Fibroblast of skin of right biceps (primary cell): ENCODE measurements around the gene RTBDN.
A peak's percentile ranks its signal among the peaks of the same experiment; 100 is the strongest.
"Not testable (repeated sequence)": the region's sequence is repeated elsewhere in the genome, so short reads cannot be mapped to it uniquely, and the experiment has no call there.

Experiments
- DNase-seq: peaks from one replicate; pipeline ENCODE4 v3.0.0-alpha.2; 2013

The RTBDN gene

GRCh38 chr19:12856653-12857052 is 22.3 kb upstream of the RTBDN start:
- no peak for DNase-seq

- peak; percentile 74 for DNase-seq
Observed at GRCh38 chr19:12847159-12848139, 13.1 kb upstream of the RTBDN start.

GRCh38 chr19:12846613-12847012 is 12.2 kb upstream of the RTBDN start:
- not testable (repeated sequence) for DNase-seq

GRCh38 chr19:12843999-12844732 is 9.8 kb upstream of the RTBDN start:
- DNase-seq: no peak

- no peak for DNase-seq
Observed at GRCh38 chr19:12843328-12843727, 8.9 kb upstream of the RTBDN start.

GRCh38 chr19:12842511-12842910 is 8.1 kb upstream of the RTBDN start:
- DNase-seq: no peak

- peak; percentile 38 for DNase-seq
Observed at GRCh38 chr19:12841094-12841493, 6.7 kb upstream of the RTBDN start.

- peak; percentile 81 for DNase-seq
Observed at GRCh38 chr19:12840091-12841079, 6.0 kb upstream of the RTBDN start.

GRCh38 chr19:12838886-12839756 is 4.7 kb upstream of the RTBDN start:
- no peak for DNase-seq

- DNase-seq: peak; percentile 22
Observed at GRCh38 chr19:12838182-12838885, 4.0 kb upstream of the RTBDN start, which contains the start of gene MAST1. TSS of gene MAST1 (plus strand) at chr19:12838515. CDS start at chr19:12838573, 58 bp downstream.

- DNase-seq: peak; percentile 15
Observed at GRCh38 chr19:12837225-12837624, 2.8 kb upstream of the RTBDN start.

- no peak for DNase-seq
Observed at GRCh38 chr19:12836529-12836863, 2.1 kb upstream of the RTBDN start.

- DNase-seq: peak; percentile 26
Observed at GRCh38 chr19:12834976-12835757, 788 bp upstream of the RTBDN start.

- DNase-seq: peak; percentile 22
Observed at GRCh38 chr19:12833738-12834565, 427 bp downstream of the RTBDN start.

GRCh38 chr19:12833418-12833737 is 1.0 kb downstream of the RTBDN start:
- no peak for DNase-seq

- no peak for DNase-seq
Observed at GRCh38 chr19:12828494-12828893, 5.9 kb downstream of the RTBDN start.

- DNase-seq: peak; percentile 57
Observed at GRCh38 chr19:12825254-12826131, 8.9 kb downstream of the RTBDN start.

GRCh38 chr19:12821761-12822160 is 12.6 kb downstream of the RTBDN start:
- peak; percentile 15 for DNase-seq
